GM18861 (cell line): Measurements from ENCODE around the gene COPS3.

Source experiments
- ATAC-seq: cut with Tn5 transposase; IDR thresholded peaks from one replicate; pipeline ENCODE4 v1.9.1; 2021; ENCODE audit not compliant: unreplicated experiment

COPS3 gene

DNA sequence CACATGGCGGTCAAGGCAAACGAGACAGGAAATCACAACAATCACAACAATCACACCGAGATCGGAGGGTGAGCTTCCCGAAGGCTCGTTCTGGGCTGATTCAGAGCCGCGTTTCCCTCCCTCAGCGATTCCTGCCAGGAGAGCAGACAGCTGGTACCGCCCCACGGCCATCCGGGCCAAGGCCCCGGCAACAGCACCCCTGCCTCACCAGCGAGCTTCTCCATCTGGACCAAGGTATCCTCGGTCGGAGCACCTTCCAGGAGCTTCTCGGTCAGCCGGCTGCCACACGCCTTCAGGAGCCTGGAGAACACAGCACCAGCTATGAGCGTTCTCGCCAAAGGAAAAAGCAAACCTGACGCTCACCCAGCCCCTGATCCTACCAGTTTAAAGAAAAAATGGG is 59.7 kb downstream of the COPS3 start:
- no peak for ATAC-seq

DNA sequence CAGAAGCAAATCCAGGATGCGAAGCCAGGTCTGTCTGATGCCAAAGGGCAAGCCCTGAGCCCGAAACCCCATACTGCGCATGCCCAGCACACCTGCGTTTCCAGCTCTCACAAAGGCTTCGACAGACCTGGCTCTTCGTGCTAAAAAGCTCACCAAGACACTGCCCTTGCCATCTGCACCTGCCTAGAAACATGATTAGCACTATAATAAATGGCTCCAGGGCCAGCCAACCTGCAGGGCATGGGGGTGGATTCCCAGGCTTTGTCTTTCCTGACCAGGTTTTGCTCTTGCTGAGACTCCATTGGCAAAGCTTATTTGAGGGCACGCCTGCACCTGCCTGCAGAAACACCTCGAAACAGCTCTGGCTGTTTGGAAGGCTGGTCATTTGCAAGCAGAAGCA is 60.5 kb downstream of the COPS3 start:
- ATAC-seq = no peak

DNA sequence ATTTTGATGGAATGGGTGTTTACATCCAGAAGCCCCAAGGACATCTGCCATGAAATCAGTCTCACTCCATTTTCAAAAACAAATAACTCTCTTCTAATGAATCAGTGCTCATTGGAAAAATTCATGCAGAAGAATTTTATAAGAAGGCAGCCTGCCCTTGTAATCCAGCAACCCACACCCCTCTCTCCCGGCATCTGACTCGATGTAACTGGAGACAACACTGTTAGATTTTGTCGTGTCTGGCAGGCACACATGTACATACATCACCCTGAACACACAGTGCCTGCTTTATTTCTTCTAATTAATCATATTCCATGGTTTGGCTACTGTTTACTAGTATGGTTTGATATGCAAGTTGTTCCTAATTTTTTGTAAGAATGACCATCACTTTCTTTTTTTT is 63.1 kb downstream of the COPS3 start:
- no peak for ATAC-seq

DNA sequence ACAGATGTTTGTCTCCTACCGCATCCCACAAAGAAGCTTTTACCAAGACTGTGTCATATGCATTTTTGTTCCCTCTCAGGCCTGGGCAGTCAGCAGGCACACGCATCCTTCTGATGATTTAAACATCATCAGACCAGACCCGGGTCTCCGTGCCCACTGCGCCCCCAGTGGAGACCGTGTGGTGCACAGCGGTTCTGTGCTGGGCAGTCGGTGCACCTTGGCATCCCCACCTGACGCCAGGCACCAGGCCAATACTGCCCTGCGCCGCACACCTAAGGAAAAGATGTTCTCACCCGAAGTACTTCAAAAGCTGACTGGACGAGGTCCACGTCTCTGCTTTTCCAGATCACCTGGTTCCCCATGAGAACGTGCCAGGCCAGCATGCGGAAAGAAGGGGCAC is 64.3 kb downstream of the COPS3 start:
- no peak for ATAC-seq

DNA sequence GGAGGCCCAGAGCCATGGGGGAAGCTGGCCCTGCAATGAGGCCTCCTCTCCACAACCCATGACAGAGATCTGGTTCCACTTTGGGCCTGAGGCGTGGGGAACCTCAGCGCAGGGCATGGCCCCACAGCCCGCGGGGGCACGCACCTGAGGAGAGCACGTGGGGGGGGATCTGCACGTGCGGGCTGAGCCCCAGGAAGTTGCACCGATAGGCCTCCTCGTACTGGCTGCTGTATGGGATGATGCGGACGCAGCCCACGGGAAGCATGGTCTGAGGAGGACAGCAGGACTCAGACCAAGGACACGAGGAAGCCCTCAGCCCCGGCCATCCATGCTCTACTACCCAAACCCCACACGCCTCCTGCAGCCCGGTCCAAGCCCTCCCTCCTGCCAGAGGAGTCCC is 64.8 kb downstream of the COPS3 start:
- no peak for ATAC-seq

DNA sequence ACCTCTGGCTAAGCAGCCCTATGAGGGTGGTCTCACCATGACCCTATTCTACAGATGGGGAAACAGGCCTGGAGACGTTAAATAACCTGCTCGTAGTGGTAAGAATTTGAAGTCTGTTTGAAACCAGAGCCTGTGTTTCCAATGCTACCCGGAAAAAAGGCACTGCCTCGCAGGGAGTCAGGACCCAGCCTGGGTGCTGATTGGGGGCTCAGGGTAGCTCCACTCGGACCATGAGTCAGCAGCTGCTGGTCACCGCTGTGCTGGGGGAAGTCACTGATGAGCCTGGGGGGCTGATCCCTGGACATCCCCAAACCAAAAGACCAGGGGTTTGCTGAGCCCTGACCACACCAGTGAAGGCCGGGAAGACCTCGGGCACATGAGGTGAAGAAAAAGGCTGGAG is 65.5 kb downstream of the COPS3 start:
- no peak for ATAC-seq

DNA sequence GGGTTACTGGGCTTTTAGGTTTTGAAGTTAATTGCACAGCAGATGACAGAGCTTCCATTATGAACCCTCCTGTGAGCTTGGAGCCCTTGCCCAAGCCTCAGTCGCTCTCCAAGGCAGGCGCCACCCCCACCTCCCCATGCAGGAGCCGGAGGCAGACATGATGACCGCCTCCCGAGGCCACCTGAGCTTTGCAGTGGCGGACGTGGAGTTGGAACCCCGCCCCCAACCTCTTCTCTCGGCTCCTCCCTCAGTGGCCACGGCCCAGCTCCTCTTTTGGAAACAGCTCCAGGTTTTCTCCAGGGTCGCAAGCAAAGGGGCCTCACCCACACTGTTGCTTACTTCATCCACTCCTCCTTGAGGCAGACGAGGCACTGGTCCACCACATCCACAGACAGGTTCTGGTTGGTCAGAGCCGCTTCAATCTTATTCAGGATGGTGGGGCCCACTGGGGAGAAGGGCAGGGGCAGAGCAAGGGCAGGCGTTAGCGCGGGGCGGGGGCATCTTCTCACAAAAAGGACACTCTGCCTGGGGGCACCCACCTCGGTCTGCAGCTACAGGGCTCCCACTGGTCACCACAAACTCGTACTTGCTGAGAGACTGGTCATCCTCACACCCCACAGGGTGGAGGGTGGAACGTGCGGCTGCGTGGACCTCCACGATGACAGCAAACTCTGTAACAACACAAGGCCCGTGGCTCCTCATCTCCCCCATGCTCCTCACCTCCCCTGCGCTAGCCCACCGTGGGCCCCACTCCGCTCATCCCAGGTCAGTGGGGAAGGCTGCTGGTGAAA is 66.2 kb downstream of the COPS3 start:
- ATAC-seq = no peak

DNA sequence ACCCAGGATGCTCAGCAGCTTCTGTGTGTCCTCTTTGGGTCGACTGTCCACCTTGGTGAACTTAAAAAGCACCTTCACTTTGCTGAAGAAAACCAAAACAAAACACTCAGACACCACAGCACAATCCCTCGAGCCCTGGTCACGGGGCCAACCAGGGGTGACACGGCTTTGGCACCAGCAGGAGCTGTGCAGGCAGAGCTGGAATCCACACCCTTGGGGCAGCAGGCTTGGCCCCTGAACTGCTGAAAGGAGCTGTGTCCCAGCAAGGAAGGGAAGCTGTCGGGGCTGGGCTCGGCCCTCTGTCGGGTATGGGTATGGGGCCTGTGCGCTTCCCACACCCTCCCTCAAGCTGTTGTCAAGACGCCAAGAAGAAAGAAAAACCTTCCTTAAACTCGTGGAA is 67.3 kb downstream of the COPS3 start:
- no peak for ATAC-seq

DNA sequence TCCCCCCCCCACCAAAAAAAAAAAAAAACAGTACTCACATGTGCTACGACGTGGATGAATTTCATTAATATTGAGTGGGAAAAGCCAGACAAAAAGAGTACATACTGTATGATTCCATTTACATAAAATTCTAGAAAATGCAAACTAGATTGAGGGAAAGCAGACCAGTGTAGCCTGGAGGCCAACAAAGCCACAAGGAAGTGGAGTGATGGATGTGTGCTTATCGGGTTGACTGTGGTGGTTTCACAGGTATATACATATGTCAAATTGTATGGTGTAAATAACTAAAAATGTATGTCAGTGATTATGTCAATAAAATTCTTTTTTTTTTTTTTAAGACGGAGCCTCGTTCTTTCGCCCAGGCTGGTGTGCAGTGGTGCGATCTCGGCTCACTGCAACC is 73.0 kb downstream of the COPS3 start:
- ATAC-seq = no peak

DNA sequence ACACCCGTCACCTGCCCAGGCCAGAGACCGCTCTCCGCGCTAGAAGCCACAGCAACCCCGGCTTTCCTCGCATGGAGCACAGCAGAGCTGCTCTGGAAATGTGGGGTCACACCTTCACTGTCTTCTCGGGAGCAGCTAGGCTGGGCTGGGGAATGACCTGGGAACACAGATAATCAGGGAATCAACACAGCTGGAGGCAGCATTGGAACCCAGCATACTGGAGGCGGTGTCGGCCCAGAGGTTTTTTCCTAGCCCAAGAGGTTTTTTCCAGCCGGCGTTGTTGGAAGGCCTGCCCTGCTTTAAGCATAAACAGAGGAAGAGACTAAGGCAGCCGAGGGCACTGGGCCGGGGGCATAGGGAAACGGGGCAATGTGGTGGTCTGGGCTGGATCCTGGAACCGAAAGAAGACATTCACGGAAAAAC is 74.1 kb downstream of the COPS3 start:
- no peak for ATAC-seq

DNA sequence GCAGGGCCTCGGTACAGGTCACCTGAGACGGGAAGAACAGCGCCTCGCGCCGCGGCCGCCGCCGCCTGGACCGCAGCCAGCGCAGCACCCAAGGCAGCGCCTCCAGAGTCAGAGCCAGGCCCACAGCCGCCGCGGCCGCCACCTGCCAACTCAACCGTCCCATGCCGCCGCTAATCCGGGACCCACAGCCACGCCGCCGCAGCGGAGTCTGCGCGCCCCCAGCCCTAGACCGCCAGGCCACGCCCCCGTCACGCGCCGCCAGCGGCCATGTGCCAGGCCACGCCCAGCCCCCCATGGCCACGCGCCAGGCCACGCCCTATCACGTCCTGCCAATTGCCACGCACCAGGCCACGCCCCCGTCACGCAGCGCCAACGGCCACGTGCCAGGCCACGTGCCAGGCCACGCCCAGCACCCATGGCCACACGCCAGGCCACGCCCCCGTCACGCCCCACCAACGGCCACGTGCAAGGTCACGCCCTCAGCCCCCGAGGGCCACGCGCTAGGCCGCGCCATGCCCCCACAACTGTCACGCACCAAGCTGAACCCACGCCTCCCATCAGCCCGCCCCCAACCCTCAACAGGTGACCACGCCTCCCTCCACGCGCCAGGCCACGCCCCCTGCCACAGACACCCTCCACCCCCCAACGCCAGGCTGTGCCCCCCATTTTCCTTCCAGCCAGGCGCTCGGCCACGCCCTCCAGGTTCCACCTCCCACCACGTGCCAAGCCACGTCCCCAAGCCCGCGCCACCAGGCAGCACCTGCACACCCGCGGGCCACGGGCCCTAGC is 74.7 kb downstream of the COPS3 start, which contains the start of gene PLD6:
PLD6 (minus strand) TSS at position 210 of the 789 bp plus-strand sequence; CDS start at position 163, 47 bp downstream.
- ATAC-seq = peak; percentile 39

DNA sequence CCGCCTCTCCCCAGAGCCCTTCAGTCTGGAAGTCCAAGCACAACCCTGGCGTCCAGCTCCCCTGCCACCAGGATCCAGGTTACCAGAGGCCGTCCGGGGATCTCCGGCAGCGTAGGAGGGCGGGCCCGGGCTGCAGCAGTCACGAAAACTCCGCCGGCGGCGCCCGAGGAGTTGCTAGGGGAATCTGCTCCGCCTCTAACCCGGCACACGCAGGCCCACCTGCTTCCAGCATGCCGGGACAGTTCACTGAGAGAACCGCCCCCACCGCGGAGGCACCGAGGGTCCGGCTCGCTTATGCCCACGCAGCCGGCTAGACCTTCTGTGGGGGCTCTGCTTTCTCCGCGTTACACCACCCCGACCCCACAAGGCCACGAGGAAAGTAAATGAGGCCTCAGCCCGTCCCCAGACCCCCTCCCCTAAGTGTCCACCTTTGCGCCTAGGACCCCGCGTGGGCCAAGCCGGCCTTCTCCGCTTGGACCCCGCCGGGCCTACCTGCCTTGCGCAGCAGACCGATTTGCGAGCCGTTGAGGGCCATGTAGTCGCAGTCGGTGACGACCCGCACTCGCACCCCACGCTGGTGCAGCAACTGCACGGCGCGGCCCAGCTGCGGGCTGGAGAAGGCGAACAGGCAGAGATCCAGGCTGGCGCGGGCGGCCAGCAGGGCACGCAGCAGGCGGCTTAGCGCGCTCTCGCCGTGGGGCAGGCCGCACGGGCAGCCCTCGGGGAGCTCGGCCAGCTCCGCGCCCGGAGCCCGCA is 75.5 kb downstream of the COPS3 start:
- peak; percentile 7 for ATAC-seq

DNA sequence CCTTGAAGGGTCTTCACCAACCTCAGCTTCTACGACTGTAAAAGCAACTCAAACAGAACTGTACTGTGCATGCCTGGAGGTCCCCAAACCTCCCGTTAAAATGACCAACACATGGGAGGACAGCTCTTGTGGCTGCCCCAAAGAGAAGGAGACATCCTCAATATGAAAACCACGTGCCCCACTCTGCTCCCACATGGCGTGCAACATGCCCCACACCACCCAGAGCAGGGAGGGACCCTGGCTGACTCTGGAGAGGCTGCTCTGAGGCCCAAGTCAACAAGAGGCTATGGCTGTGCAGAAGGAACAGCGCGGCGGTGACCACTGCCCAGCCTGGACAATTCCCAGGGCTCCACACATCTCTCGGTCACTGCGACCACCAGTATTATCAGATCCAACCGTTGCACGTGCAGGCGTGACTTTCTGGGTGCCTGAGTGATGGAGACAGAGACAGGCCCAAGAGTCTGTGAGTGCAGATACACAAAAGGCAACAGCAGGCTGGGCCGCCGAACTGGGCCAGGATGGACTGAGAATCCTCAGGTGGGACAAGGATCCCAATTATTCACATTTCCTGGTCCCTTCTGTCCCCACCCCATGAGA is 76.3 kb downstream of the COPS3 start:
- ATAC-seq = no peak

DNA sequence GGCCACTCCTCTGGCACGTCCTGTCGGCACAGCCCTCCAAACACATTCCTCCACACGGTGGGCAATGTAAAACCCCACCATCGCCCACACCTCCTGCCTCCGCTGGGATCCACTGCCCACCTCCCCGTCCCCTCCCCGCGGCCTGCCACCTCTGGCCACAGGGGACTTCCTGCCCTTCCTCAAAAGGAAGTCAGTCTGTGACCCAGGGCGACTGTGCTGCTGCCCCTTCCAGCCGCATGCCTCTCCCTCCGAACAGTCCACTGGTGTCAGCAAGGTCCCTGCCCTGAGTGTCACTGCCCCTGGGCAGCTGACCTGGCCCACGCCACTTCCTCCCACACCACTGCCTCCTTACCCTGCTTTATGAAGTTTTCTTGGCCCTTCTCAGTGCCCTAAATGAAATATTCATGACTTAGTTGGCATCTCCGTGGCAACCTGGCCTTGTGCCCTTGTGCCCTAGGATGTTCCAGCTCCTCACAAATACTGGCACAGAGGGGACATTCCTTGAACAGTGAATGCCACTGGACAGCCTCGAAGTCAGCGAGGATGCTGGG is 76.9 kb downstream of the COPS3 start:
- ATAC-seq = no peak

DNA sequence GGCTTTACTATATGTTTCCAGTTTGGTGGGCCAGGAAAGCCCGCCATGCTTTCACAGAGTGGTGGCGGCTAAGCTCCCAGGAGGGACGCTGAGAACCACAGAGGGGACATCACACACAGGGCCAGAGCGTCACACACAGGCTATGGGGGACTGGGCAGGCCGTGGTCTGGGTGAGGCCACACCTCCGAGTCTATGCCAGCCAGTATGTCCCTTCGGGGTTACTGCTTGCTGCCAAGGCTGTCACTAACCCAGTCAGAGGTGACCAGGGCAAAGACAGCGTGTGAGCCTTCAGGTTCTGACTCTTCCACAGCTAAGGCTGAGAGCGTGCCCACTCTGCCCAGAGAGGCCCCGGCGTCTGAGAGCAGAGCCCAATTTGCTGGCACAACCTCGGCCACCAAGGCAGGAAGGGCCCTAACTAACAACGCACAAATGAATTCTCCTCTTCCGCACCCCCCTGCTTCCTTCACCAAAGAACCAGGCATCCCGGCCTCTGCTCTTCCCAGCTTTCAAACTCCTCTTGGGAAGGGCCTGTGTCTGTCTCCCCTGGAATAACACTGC is 77.8 kb downstream of the COPS3 start:
- ATAC-seq = no peak

DNA sequence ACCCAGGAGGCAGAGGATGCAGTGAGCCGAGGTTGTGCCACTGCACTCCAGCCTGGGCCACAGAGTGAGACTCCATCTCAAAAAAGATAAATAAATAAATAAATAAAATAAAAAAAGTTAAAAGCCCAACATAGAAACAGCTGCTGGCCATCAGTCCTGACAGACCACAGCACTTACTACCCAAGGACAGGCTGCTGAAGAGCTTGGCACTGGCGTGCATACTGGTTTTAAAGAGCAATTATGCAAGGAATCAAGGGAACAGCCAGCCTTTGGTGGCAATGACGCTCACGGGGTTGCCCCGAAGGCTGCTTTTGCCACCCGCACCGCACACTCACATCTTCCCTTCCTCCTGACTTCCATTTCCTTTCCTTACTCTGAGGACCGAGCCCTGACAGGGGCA is 79.1 kb downstream of the COPS3 start:
- no peak for ATAC-seq

DNA sequence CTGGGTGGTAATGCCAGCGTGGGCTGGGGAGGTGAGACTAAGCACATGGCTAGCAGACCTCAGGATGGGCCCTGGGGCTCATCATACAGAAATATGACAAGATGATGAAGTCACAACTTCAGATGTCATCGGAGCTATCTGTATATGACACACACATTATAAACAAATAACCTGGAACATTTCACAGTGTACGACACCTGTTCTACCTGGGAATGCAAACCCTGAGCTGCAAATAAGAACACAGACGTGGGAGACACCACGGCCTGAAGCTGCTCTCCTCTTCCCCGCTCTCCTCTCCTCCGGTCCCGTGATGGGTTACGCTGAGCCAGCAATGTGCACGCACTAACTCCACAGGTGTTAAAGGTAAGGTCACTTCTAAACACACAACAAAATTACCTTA is 79.8 kb downstream of the COPS3 start:
- ATAC-seq = no peak

DNA sequence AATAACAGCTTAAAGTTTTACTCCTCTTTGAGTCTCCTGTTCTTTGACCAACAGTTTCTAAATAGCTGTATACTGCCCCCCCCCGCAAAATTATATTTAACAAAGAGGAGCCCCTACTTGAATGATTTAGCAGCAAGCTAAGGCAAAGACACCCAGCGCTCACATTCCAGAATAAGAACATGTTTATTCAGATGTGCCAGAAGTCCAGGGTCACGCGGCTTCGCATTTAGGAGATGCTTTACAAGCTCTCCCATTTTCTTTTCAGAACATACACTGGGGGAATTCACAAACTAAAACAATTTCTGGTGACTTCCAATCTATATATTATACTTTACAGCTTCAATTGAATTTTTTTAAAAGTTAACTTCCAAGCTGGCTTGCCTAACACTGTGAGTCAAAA is 80.2 kb downstream of the COPS3 start:
- ATAC-seq = no peak

DNA sequence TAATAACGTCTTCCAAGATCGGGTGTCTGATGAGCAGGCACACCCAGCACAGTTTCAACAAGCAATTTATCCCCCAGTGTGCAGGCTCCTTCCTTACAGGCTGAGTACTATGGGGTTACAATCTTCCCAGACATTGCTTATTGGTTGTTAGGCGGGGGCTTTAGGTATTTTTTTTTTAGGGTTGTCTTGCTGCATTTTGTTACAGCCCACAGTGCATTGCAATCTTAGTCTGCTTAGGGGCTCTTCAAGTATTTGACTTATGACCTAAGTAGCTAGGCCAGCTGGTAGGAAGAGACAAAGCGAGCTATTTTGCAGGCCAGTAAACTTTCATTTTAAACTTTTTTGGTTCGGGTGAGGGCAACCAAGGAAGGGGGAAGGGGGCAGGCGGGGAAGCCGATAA is 80.7 kb downstream of the COPS3 start:
- ATAC-seq = no peak

DNA sequence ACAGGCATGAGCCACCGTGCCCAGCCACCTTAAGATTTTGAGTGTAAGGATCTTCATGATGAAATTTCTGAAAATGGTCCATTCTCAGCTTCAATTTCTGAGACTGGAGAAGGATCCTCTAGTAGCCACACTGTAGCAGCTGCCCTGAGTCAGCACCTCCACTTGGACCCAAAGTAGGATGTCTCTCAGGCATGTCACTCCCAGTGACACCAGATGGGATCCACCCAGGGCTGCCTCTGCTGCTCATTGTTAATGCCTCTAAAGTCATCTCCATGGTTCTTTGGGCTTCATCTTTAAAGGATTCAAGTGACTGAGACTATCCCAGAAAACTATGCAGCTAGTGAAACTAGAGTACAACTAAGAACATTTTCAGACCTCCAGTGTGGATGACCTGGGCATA is 82.8 kb downstream of the COPS3 start:
- ATAC-seq = no peak

DNA sequence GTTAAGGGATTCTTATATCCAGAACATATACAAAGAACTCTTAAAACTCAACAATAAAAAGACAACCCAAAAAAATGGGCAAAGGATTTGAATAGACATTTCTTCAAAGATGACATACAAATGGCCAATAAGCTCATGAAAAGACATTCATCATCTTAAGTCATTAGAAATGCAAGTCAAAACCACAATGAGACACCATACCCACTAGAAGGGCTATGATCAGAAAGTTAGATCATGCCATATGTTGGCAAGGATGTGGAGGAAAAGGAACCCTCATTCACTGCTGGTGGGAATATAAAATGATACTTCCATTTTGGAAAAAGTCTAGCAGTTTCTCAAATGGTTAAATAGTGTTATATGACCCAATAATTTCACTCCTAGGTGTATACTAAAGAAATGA is 84.3 kb downstream of the COPS3 start:
- ATAC-seq = no peak
